Liver (tissue), 9 donors: Measurements from ENCODE around the gene WNK2. TPM values are rescaled to one million over a fixed set of nuclear protein-coding genes. Genes with fewer than 3 reads are reported as not detected.

Experiments used
- DNase-seq: peaks from one replicate; pipeline ENCODE4 v3.0.0-alpha.2; 2017; ENCODE audit warnings: low spot score
- H3K27ac ChIP-seq, 2 donors: one replicate each; pipeline ENCODE4 v1.7.0; 2013; ENCODE audit warnings: inconsistent platforms in 2 of 2, low read length in 2 of 2, control low read depth in 1 of 2, low read depth in 1 of 2, mild to moderate bottlenecking in 1 of 2
- H3K27me3 ChIP-seq, 4 donors: one replicate each; pipeline versions ENCODE4 v1.6.1 to v1.7.0; 2013; ENCODE audit warnings: low read length in 3 of 4, inconsistent platforms in 1 of 4, mild to moderate bottlenecking in 1 of 4, moderate library complexity in 1 of 4; ENCODE audit not compliant: control insufficient read depth in 4 of 4, insufficient read depth in 4 of 4
- H3K36me3 ChIP-seq, 4 donors: one replicate each; pipeline versions ENCODE4 v1.6.1 to v1.7.0; 2013; ENCODE audit warnings: low read length in 3 of 4, mild to moderate bottlenecking in 3 of 4, low read depth in 1 of 4, moderate library complexity in 1 of 4; ENCODE audit not compliant: control insufficient read depth in 4 of 4, insufficient read depth in 3 of 4
- H3K4me1 ChIP-seq, 4 donors: one replicate each; pipeline versions ENCODE4 v1.6.1 to v1.7.0; 2013; ENCODE audit warnings: low read length in 3 of 4, mild to moderate bottlenecking in 3 of 4, moderate library complexity in 1 of 4; ENCODE audit not compliant: control insufficient read depth in 4 of 4, insufficient read depth in 4 of 4
- H3K4me3 ChIP-seq, 3 donors: one replicate each; pipeline versions ENCODE4 v1.6.1 to v1.7.0; 2013; ENCODE audit warnings: low read length in 3 of 3, control low read depth in 1 of 3, low read depth in 1 of 3, mild to moderate bottlenecking in 1 of 3
- H3K9ac ChIP-seq, 2 donors: one replicate each; pipeline ENCODE4 v1.7.0; 2013; ENCODE audit warnings: low read length in 2 of 2, mild to moderate bottlenecking in 2 of 2, moderate library complexity in 2 of 2, control low read depth in 1 of 2, low read depth in 1 of 2
- H3K9me3 ChIP-seq, 4 donors: one replicate each; pipeline versions ENCODE4 v1.6.1 to v1.7.0; 2013; ENCODE audit warnings: low read length in 3 of 4; ENCODE audit not compliant: control insufficient read depth in 4 of 4
- ATF3 ChIP-seq: IDR thresholded peaks from 2 replicates; pipeline ENCODE4 v1.6.1; 2016; ENCODE audit warnings: antibody characterized with exemption
- CTCF ChIP-seq: fragments of 150-350 bp; IDR thresholded peaks from 2 replicates; pipeline ENCODE4 v1.5.1; 2017; ENCODE audit warnings: improper control_type of control experiment, low read depth, low read length; ENCODE audit not compliant: missing input control
- EGR1 ChIP-seq, 2 donors: IDR thresholded peaks; 2 replicates each; pipeline ENCODE4 v1.6.1; 2016 to 2018; ENCODE audit warnings: antibody characterized with exemption in 2 of 2, low read depth in 2 of 2
- FOXA1 ChIP-seq: IDR thresholded peaks from 2 replicates; pipeline ENCODE4 v1.6.1; 2016; ENCODE audit warnings: antibody characterized with exemption
- FOXA2 ChIP-seq: IDR thresholded peaks from 2 replicates; pipeline ENCODE4 v1.6.1; 2016; ENCODE audit warnings: antibody characterized with exemption
- GABPA ChIP-seq, 2 donors: IDR thresholded peaks in 1 of 2; conservative IDR thresholded peaks in 1 of 2; 2 replicates each; pipeline ENCODE4 v1.6.1; 2016; ENCODE audit warnings: antibody characterized with exemption in 2 of 2, mild to moderate bottlenecking in 1 of 2, moderate library complexity in 1 of 2
- HNF4A ChIP-seq, 2 donors: conservative IDR thresholded peaks; 2 replicates each; pipeline ENCODE4 v1.6.1; 2016; ENCODE audit warnings: antibody characterized with exemption in 2 of 2, mild to moderate bottlenecking in 2 of 2
- HNF4G ChIP-seq: IDR thresholded peaks from 2 replicates; pipeline ENCODE4 v1.6.1; 2016; ENCODE audit warnings: antibody characterized with exemption
- JUND ChIP-seq, 2 donors: IDR thresholded peaks; 2 replicates each; pipeline ENCODE4 v1.6.1; 2016; ENCODE audit warnings: antibody characterized with exemption in 2 of 2
- NR2F2 ChIP-seq: IDR thresholded peaks from 2 replicates; pipeline ENCODE4 v1.6.1; 2016; ENCODE audit warnings: antibody characterized with exemption
- RAD21 ChIP-seq, 2 donors: IDR thresholded peaks; 2 replicates each; pipeline ENCODE4 v1.6.1; 2016; ENCODE audit warnings: antibody characterized with exemption in 2 of 2, mild to moderate bottlenecking in 2 of 2
- REST ChIP-seq: IDR thresholded peaks from 2 replicates; pipeline ENCODE4 v1.6.1; 2016; ENCODE audit warnings: antibody characterized with exemption, mild to moderate bottlenecking
- RXRA ChIP-seq, 2 donors: IDR thresholded peaks; 2 replicates each; pipeline ENCODE4 v1.6.1; 2017 to 2018; ENCODE audit warnings: antibody characterized with exemption in 2 of 2, mild to moderate bottlenecking in 1 of 2
- SP1 ChIP-seq: IDR thresholded peaks from 2 replicates; pipeline ENCODE4 v1.6.1; 2018; ENCODE audit warnings: antibody characterized with exemption, mild to moderate bottlenecking
- TAF1 ChIP-seq: conservative IDR thresholded peaks from 2 replicates; pipeline ENCODE4 v1.6.1; 2016; ENCODE audit warnings: antibody characterized with exemption, mild to moderate bottlenecking
- YY1 ChIP-seq: IDR thresholded peaks from 2 replicates; pipeline ENCODE4 v1.6.1; 2016; ENCODE audit warnings: antibody characterized with exemption, mild to moderate bottlenecking
- ZBTB33 ChIP-seq: IDR thresholded peaks from 2 replicates; pipeline ENCODE4 v1.6.1; 2016; ENCODE audit warnings: antibody characterized with exemption
- WGBS: extraction: QIAGEN DNeasy Blood & Tissue Kit; methylation state at CpG from one replicate; pipeline ENCODE4 v1.1.7; 2013; 5-methylcytosine and 5-hydroxymethylcytosine counted together
- polyA plus RNA-seq, 2 donors: library from polyadenylated mRNA; stranded (reverse) in 1 of 2; unstranded in 1 of 2; fragments of 200-250 nt in 1 of 2; fragments of >200 nt in 1 of 2; fragmentation: Nextera tagmentation in 1 of 2; extraction: Ambion mirVana in 1 of 2; gene quantifications; one replicate each; pipeline versions ENCODE4 v1.2.1 to v1.2.3, GENCODE V29; 2013 to 2015
- total RNA-seq, 2 donors: library from RNA; depleted of rRNA; stranded (reverse); fragments of >200 nt; gene quantifications; one replicate each; pipeline ENCODE4 v1.2.3, GENCODE V29; 2014
- TF ChIP-seq, protein P1 (sequence below): IDR thresholded peaks from 2 replicates; pipeline ENCODE4 v1.6.1; 2016; ENCODE audit warnings: antibody characterized with exemption
- donor health status: healthy.
- donor health status: healthy.
- donor health status: healthy.
- donor health status: healthy.
- donor health status: healthy.

The WNK2 gene
- total and polyA plus RNA-seq, 4 donors: 0.65 to 4.4 (median 1.7) TPM

GRCh38 chr9:93263334-93264229 is 79.6 kb downstream of the WNK2 start:
- H3K9ac ChIP-seq: no peak overlapping the region
- WGBS: 89% methylated on average over 40 of the region's 41 CpGs
- peak; percentile 27 for DNase-seq

More at GRCh38 chr9:93263334-93264229, 79.6 kb downstream of the WNK2 start:
- Histone ChIP-seq H3K27me3 (no peaks in the 10 kb centered on the region), H3K36me3 (no peaks in the 10 kb centered on the region), H3K9me3 (no peaks in the 10 kb centered on the region), H3K27ac (no peak overlapping the region), H3K4me1 (peaks cover 0 to 2% (median 0%) of the 10 kb centered on the region in 4 donors), H3K4me3 (no peak overlapping the region)
- TF ChIP-seq FOXA2 (no peak), NR2F2 (no peak), ATF3 (no peak), SP1 (no peak), HNF4A (conservative IDR thresholded peaks at IDR 0.05) (no peak), RAD21 (IDR thresholded peaks at IDR 0.05) (no peak), EGR1 (IDR thresholded peaks at IDR 0.05; ENCODE audit: low read depth in 2 of 2) (no peak), FOXA1 (no peak), YY1 (no peak), TAF1 (no peak), JUND (IDR thresholded peaks at IDR 0.05) (no peak), GABPA (IDR thresholded peaks at IDR 0.05 in 1 of 2, conservative IDR thresholded peaks at IDR 0.05 in 1 of 2) (no peak), HNF4G (no peak), CTCF (no peak), REST (no peak), RXRA (IDR thresholded peaks at IDR 0.05) (no peak), ZBTB33 (no peak)
- TF ChIP-seq, protein P1, sequence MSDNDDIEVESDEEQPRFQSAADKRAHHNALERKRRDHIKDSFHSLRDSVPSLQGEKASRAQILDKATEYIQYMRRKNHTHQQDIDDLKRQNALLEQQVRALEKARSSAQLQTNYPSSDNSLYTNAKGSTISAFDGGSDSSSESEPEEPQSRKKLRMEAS: no peak
